Measurements from ENCODE around the gene SLC35E3.

SLC35E3 gene

DNA sequence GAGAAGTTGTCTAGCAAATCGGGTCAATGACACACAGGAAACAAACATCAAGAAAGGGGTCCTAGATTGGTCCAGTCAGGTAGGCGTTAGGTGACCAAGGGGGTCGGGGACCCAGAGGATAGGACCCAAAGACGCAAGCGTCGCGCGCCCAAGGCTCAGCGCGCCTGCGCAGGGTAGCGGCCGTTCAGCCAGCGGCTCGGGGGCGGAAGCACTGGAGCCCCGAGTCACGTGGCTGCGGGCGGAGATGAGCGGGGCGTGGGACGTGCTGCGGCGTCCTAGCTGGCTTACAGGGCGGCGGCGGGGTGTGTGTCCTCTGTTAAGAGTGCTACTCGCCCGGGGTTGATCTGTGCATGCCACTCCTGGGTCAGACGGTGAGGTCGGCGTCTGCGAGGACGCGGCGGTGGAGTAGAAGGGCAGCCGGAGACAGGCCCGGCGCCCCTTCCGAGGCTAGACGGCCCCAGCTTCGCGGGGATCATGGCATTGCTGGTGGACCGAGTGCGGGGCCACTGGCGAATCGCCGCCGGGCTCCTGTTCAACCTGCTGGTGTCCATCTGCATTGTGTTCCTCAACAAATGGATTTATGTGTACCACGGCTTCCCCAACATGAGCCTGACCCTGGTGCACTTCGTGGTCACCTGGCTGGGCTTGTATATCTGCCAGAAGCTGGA is at the start of gene SLC35E3:
Gene SLC35E3, plus strand, starts transcription at position 273 of the 668 bp plus-strand sequence. Its CDS starts 202 bp downstream, at position 475.
- peak; percentile 95 for DNase-seq
- in situ Hi-C loops (cut with HindIII; ENCODE audit: low pct_ligation_motif_present, low pct_unique_long_range_greater_than_20kb, low sequenced_read_pairs), result no loop called here

DNA sequence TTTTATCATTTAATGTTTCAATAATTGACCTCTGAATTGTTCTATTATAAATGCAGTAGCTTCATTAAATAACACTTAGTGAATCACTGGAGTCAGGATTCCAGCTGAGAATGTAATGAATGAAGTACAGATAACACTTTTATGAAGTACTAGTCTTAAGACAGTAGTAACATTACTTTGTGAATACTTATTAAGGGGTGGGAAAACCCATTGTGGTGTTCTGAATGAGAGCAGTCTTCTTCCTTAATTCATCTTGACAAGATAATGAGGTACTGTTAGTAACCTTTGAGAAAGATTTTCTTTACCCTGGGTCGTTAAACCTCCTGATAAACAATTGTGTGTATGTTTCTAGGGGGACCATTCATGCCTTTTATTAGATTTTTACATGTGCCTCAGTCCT is 46.5 kb upstream of the SLC35E3 start:
- DNase-seq, result no peak
- in situ Hi-C loops (cut with HindIII; ENCODE audit: low pct_ligation_motif_present, low pct_unique_long_range_greater_than_20kb, low sequenced_read_pairs), result no loop called here

DNA sequence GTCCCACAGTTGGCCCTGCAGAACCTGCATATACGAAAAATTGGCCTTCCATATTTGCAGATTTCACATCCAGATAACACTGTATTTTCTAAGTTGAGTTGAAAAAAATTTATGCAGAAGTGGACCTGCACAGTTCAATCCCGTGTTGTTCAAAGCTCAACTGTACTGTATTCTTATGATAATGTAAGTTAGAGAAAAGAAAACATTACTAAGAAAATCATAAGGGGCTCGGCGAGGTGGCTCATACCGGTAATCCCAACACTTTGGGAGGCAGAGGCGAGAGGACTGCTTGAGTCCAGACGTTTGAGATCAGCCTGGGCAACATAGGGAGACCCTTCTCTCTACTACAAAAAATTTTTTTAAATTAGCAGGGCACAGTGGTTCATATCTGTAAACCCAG is 18.2 kb upstream of the SLC35E3 start:
- in situ Hi-C loops (cut with HindIII; ENCODE audit: low pct_ligation_motif_present, low pct_unique_long_range_greater_than_20kb, low sequenced_read_pairs), result no loop called here

DNA sequence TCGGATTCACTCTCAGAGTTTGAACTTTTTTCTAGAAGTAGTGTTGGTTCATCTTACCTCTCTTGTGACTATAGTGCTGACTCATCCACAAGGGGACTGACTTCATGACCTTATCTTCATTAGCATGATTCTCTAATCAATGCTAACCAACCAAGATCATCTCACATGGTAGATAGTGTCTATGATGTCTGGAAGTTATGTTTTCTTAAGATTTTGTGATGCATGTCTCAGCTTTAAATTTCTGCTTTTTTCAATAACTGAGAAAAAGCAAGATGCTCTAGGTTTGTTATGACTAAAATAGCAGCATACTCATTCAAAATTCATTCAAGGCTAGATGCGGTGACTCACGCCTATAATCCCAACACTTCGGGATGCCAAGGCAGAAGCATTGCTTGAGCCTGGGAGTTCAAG is 12.3 kb upstream of the SLC35E3 start:
- DNase-seq, result peak; percentile 35
- in situ Hi-C loops (cut with HindIII; ENCODE audit: low pct_ligation_motif_present, low pct_unique_long_range_greater_than_20kb, low sequenced_read_pairs), result no loop called here

More for the DNA sequence above, 18.2 kb upstream of the SLC35E3 start:
- no peak for DNase-seq

DNA sequence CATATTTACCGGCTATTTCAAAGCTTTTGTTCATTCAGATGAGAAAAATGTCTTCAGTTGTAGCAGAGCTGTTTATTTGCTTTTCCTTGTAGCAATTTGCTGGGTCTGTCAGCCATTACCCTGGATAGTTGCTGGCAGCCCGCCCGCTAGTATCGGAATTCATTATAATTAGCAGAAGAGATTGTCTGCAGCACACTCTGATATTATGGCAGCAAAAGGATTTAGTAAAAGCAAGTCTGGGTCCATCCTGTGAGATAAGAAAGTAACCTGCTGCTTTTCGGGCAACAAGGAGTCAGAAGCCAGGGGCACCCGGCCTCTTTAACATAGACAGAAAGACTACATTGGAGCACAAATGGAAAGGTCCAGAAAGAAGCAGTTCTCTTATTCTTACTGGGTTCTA is 6.1 kb upstream of the SLC35E3 start:
- in situ Hi-C loops (cut with HindIII; ENCODE audit: low pct_ligation_motif_present, low pct_unique_long_range_greater_than_20kb, low sequenced_read_pairs), result no loop called here
- DNase-seq, result no peak

DNA sequence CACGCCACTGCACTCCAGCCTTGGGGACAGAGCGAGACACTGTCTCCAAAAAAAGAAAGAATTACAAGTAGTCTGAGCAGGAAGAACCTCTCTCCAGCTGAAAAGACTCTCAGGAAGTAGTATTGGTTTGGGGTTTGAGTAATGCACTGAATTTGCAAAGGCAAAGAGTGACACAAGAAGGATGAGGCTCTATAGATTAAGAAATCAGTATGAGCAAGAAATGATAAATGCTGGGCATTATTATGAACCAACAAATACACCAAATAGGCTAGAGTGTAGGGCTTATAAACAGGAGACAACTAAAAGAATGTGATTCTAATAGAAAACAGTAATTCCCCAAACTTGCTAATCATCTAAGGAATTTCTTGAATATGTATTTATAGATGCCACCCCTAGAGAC is 2.6 kb upstream of the SLC35E3 start:
- in situ Hi-C loops (cut with HindIII; ENCODE audit: low pct_ligation_motif_present, low pct_unique_long_range_greater_than_20kb, low sequenced_read_pairs), result no loop called here
- no peak for DNase-seq

DNA sequence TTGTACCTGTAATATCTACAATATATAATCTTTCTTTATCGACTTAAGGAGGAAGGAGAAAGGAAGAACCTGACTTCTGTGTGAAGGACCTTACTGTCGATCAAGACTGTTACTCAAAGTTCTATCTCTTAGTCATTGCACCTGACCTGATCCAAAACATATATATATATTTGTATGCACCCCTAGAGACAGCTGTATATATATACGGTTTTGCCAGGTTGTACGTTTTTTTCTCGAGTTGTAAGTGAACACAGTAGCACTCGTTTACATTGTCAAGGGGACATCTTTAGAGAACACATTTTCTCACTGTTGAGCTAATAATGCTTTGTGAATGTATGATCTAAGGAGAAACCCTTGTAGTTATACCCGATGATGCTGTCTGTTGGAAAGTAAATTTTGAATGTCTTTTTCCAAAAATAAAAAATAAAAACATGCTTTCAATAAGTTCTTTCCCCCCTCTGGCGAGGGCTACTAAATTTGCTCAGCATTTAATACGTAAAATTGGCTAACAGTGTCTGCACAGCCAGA is 536 bp upstream of the SLC35E3 start:
- no peak for DNase-seq
- in situ Hi-C loops (cut with HindIII; ENCODE audit: low pct_ligation_motif_present, low pct_unique_long_range_greater_than_20kb, low sequenced_read_pairs), result no loop called here

DNA sequence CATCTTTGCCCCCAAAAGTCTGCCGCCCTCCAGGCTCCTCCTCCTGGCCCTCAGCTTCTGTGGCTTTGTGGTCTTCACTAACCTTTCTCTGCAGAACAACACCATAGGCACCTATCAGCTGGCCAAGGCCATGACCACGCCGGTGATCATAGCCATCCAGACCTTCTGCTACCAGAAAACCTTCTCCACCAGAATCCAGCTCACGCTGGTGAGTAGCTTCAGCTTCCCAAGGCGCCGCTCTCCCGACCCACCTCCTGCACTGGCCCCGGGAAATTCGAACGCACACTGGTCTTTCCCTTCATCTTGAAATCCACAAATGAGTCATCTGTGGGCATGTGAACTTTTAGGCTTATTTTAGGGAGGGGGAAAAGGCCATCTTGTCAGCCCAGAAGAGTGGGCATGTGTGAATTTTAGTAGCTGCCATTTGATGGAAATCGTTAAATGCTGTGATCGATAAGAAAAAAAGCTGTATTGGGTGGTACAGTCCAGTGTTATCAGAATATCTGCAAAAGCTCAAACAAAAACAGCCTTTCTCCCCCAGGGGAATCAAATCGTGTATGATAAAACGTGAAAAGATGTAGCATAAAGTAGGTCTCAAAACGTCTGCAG is 700 bp downstream of the SLC35E3 start:
- DNase-seq, result peak; percentile 82
- in situ Hi-C loops (cut with HindIII; ENCODE audit: low pct_ligation_motif_present, low pct_unique_long_range_greater_than_20kb, low sequenced_read_pairs), result no loop called here

DNA sequence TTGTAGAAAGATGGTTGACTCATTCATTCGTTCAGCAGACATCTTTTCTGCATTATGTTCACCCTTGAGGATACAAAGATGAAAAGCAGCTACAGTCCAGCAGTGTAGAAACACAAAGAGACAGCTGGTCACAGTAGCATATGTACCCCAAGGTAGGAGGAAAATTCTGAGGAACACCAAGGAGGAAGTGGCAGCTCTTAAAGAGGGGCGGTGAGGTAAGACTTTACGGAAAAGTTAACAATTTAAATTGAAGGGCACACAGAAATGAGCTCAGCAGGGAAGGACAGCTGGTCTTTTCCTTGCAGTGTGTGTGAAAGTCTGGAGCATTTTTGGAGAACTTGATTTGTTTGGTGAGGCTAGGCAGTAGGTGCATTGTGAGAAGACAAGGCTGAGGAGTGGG is 3.5 kb downstream of the SLC35E3 start:
- no peak for DNase-seq
- in situ Hi-C loops (cut with HindIII; ENCODE audit: low pct_ligation_motif_present, low pct_unique_long_range_greater_than_20kb, low sequenced_read_pairs), result no loop called here

DNA sequence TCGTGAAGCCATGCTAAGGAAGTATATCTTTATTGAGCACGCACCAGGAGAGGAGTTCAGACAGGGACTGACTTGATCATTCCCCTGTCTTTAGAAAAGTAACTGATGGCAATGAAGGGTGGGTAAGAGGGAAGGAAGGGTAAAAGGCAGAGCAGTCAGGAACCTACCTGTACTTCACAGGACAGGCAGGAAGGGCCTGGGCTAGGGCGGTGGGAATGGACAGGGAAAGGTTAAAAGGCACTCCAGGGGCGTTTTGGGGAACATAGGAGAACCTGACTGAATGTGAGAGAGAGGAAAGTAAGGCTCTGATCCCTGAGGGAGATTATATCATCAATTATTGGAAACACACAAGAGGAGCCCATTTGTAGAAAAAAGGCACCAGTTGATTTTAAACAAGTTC is 3.9 kb downstream of the SLC35E3 start:
- in situ Hi-C loops (cut with HindIII; ENCODE audit: low pct_ligation_motif_present, low pct_unique_long_range_greater_than_20kb, low sequenced_read_pairs), result no loop called here
- no peak for DNase-seq

DNA sequence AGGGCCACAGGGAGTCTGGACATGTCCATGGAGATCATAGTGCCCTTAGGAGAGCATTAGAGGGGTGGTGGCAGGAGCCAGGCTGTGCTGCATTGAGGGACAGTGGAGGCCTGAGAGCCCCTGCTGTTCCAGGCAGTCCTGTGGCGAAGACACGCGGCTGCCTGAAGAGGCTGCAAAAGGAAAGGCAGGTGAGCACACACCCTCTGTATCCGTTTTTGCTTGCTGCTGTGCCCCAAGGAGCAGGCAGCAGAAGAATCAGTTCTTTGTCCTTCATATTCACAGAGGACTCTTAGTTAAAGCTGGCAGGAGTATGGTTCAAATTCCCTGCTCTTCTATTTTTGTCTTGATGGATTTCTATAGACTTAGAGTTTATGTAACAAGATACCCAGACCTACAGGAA is 4.5 kb downstream of the SLC35E3 start:
- no peak for DNase-seq
- in situ Hi-C loops (cut with HindIII; ENCODE audit: low pct_ligation_motif_present, low pct_unique_long_range_greater_than_20kb, low sequenced_read_pairs), result no loop called here

DNA sequence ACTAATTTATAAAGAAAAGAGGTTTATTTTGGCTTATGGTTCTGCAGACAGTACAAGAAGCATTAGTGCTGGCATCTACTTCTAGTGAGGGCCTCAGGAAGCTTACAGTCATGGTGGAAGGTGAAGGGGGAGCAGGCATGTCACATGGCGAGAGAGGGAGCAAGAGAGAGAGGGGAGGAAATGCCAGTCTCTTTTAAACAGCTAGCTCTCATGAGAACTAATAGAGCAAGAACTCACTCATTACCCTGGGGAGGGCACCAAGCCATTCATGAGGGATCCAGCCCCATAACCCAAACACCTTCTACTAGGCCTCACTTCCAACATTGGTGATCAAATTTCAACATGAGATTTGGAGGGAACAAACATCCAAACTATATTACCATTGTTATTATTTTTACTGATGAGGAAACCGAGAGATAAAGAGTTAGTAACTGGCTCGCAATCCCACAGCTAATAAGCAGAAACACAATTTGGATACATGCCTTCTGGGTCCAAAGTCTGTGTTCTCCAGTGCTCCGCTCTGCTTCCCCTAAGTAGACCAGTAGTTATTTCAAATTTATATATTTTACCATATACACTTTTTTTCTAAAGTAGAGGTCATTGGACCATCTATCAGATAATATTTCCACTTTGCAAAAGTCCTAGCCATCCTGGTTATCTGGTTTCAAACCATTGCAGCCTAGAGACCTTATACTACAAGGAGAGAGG is 9.7 kb downstream of the SLC35E3 start:
- in situ Hi-C loops (cut with HindIII; ENCODE audit: low pct_ligation_motif_present, low pct_unique_long_range_greater_than_20kb, low sequenced_read_pairs), result no loop called here
- DNase-seq, result no peak

DNA sequence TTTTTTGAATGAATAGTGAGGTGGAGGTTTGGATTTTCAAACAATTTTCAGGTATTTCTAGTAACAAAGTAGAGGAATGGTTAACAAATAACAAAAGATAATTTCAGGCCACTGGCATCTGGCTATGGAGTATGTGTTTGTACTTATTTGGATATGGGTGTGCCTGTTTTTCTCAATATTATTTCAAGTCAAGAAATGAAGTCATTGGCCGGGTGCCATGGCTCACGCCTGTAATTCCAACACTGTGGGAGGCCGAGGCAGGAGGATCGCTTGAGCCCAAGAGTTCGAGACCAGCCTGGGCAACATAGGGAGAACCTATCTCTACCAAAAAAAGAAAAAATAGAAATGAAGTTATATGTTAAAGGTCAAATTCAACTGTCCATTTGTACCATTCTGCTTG is 13.9 kb downstream of the SLC35E3 start:
- DNase-seq, result no peak
- in situ Hi-C loops (cut with HindIII; ENCODE audit: low pct_ligation_motif_present, low pct_unique_long_range_greater_than_20kb, low sequenced_read_pairs), result no loop called here

DNA sequence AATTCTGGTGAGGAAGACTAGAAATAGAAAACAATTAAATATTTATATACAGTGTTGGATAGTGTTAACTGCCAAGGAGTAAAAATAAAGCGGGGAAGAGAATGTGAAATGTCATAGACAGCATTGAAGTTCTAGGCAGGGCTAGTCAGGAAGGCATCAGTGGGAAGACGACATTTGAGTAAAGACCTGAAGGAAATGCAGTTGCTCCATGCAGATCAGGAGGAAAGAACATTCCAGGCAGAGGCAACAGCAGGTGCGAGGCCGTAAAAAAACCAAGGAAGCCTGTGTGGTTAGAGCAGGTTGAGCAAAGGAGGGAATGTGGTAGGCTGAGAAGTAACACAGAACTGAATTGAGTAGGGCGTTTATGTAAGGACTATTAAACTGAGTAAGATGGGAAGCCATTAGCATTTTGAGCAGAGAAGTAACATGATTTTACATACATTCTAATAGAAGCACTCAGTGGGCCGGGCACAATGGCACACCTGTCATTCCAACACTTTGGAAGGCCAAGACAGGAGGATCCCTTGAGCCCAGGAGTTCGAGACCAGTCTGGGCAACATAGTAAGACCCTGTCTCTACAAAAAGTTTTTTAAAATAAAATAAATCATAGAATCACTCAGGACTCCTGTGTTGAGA is 14.9 kb downstream of the SLC35E3 start:
- in situ Hi-C loops (cut with HindIII; ENCODE audit: low pct_ligation_motif_present, low pct_unique_long_range_greater_than_20kb, low sequenced_read_pairs), result no loop called here
- DNase-seq, result no peak

DNA sequence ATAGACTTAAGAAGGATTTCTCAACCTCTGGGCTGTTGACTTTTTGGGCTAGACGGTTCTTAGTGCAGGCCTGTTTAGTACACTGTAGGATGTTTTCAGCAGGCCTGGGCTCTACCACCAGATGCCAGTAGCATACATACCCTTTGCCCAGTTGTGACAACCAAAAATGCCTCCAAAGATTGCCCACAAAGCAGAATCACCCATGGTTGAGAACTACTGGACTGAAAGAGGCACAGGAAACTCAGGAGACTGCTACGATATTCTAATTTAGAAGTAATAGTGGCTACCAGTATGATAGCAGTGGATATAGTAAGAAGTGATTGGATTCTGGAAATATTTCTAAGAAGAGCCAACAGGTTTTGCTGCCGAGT is 15.5 kb downstream of the SLC35E3 start:
- no peak for DNase-seq
- in situ Hi-C loops (cut with HindIII; ENCODE audit: low pct_ligation_motif_present, low pct_unique_long_range_greater_than_20kb, low sequenced_read_pairs), result no loop called here

DNA sequence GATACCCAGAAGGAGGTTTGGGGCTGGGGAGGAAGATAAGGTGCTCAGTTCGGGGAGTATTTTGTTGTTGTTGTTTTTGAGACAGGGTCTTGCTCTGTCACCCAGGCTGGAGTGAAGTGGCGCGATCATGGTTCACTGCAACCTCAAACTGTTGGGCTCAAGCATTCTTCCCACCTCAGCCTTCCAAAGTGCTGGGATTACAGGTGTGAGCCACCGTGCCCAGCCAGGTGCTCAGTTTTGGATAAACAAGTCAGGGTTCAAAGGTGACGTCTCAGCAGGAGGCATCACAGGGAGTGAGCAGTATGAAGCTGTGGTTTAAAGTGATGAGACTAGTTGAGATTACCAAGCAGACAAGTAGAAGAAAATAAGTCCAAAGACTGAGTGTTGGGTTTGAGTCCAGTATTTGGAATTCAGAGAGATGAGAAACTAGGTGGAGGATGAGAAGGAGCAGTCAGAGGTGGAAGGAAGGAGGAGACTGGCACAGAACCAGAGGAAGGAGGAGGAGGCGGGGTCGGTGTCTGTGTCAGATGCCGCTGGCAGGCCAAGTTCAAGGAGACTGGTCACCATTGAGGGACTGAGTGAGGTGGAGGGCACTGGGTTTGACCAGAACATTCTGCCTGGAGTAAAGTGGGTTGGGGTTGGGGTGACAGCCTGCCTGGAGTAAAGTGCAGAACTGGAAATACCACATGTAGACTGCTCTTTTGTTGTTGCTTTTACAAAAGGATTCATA is 16.1 kb downstream of the SLC35E3 start:
- in situ Hi-C loops (cut with HindIII; ENCODE audit: low pct_ligation_motif_present, low pct_unique_long_range_greater_than_20kb, low sequenced_read_pairs), result no loop called here
- no peak for DNase-seq

DNA sequence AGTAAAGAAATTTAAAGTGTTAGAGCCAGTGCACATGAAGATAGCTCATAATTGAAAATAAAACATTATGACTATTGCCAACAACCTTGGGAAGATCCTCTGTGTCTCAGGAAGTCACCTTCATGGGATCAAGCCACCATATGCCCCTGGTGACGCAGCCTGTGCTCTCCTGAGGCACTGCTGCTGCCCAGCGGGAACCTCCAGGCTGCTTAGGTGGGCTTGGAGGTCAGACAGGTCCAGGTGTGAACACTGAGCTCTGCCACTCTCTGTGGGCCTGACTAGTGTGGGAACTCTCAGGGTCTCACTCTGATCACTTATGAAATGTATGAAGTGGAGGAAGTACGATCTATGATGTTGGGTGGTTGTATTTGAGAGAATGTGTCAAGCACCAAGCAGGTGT is 16.7 kb downstream of the SLC35E3 start:
- in situ Hi-C loops (cut with HindIII; ENCODE audit: low pct_ligation_motif_present, low pct_unique_long_range_greater_than_20kb, low sequenced_read_pairs), result no loop called here
- no peak for DNase-seq

DNA sequence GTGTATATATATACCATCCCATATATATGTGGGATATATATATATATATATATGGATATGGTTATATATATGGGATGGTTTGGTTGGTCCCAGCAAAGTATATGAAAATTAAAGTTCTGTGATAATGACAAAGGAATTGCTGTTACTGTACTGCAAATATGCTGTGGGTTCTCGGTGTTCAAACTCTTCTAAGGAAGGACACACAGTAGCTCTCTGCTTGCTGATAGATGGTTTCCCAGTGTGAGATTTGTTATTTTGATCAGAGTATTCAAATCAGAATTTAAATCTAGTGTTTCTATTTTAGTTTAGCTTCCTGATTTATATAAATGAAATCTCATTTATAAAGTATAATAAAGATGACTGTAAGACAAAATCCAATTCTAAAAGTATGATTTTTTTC is 19.7 kb downstream of the SLC35E3 start:
- in situ Hi-C loops (cut with HindIII; ENCODE audit: low pct_ligation_motif_present, low pct_unique_long_range_greater_than_20kb, low sequenced_read_pairs), result no loop called here
- no peak for DNase-seq

DNA sequence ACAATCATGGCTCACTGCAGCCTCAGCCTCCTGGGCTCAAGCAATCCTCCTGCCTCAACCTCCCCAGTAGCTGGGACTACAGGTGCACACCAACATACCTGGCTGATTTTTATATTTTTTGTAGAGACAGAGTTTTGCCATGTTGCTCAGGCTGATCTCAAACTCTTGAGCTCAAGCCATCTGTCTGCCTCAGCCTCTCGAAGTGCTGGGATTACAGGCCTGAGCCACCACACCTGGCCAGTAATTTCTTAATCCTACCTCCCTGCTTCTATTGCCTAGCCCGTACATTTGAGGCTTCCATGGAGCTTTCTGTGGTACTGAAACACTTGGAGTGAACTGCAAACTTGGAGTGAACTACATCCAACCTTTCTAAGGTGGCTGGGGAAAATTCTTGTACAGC is 20.7 kb downstream of the SLC35E3 start:
- in situ Hi-C loops (cut with HindIII; ENCODE audit: low pct_ligation_motif_present, low pct_unique_long_range_greater_than_20kb, low sequenced_read_pairs), result no loop called here
- no peak for DNase-seq
